Keratinocyte (primary cell): ENCODE data around the gene APOBR. TPM values are rescaled to one million over a fixed set of nuclear protein-coding genes. Genes with fewer than 3 reads are reported as not detected.

Source experiments
- DNase-seq: peaks from one replicate; pipeline ENCODE4 v3.0.0-alpha.2; 2011; ENCODE audit warnings: low read depth, missing footprints, low spot score
- FAIRE-seq: peaks from 2 replicates; lab custom pipeline; 2011; peaks lifted over from hg19 to GRCh38; lab: Jason Lieb, UNC
- H2AFZ ChIP-seq: 2 replicates; pipeline ENCODE4 v1.6.0; 2012; ENCODE audit warnings: low read length, control low read depth, inconsistent platforms; ENCODE audit not compliant: control insufficient read depth
- H3K27ac ChIP-seq: 2 replicates; pipeline ENCODE4 v1.5.1; 2011; ENCODE audit warnings: low read length; ENCODE audit not compliant: control insufficient read depth, insufficient read depth
- H3K27me3 ChIP-seq: 3 replicates; pipeline ENCODE4 v1.6.0; 2011; ENCODE audit warnings: low read length; ENCODE audit not compliant: control insufficient read depth, insufficient read depth; ENCODE audit errors: extremely low read depth
- H3K36me3 ChIP-seq, 2 experiments: 2 replicates in 1 of 2; 3 replicates in 1 of 2; pipeline ENCODE4 v1.5.1; 2011; ENCODE audit warnings: low read length in 2 of 2, mild to moderate bottlenecking in 1 of 2; ENCODE audit not compliant: control insufficient read depth in 2 of 2, insufficient read depth in 2 of 2; ENCODE audit errors: extremely low read depth in 1 of 2
- H3K4me1 ChIP-seq: 3 replicates; pipeline ENCODE4 v1.5.1; 2011; ENCODE audit warnings: low read length; ENCODE audit not compliant: control insufficient read depth, insufficient read depth; ENCODE audit errors: extremely low read depth
- H3K4me2 ChIP-seq: 3 replicates; pipeline ENCODE4 v1.6.0; 2011; ENCODE audit warnings: low read depth, low read length; ENCODE audit not compliant: control insufficient read depth, insufficient read depth; ENCODE audit errors: extremely low read depth
- H3K4me3 ChIP-seq, 3 experiments: fragments of 200-600 bp in 1 of 3; sonication (generic) in 1 of 3; 2 replicates in 2 of 3; 3 replicates in 1 of 3; pipeline ENCODE4 v1.5.1; 2011 to 2016; ENCODE audit warnings: low read length in 3 of 3, mild to moderate bottlenecking in 3 of 3, control low read depth in 2 of 3, inconsistent platforms in 1 of 3, low read depth in 1 of 3, mixed read lengths in 1 of 3, mixed run types in 1 of 3, moderate library complexity in 1 of 3; ENCODE audit not compliant: control insufficient read depth in 2 of 3, insufficient read depth in 2 of 3; ENCODE audit errors: extremely low read depth in 1 of 3
- H3K79me2 ChIP-seq: 2 replicates; pipeline ENCODE4 v1.6.0; 2012; ENCODE audit warnings: low read length; ENCODE audit not compliant: control insufficient read depth, insufficient read depth
- H3K9ac ChIP-seq: 3 replicates; pipeline ENCODE4 v1.6.0; 2011; ENCODE audit warnings: low read length; ENCODE audit not compliant: control insufficient read depth, insufficient read depth; ENCODE audit errors: extremely low read depth
- H3K9me1 ChIP-seq: 3 replicates; pipeline ENCODE4 v1.6.0; 2011; ENCODE audit warnings: low read length; ENCODE audit not compliant: control insufficient read depth, insufficient read depth; ENCODE audit errors: extremely low read depth
- H3K9me3 ChIP-seq: 2 replicates; pipeline ENCODE4 v1.5.1; 2012; ENCODE audit warnings: low read depth, low read length; ENCODE audit not compliant: control insufficient read depth
- H4K20me1 ChIP-seq: 3 replicates; pipeline ENCODE4 v1.6.0; 2011; ENCODE audit warnings: low read length; ENCODE audit not compliant: control insufficient read depth, insufficient read depth; ENCODE audit errors: extremely low read depth
- CTCF ChIP-seq, 3 experiments: IDR thresholded peaks in 1 of 3; conservative IDR thresholded peaks in 1 of 3; optimal IDR thresholded peaks in 1 of 3; 2 replicates in 2 of 3; 3 replicates in 1 of 3; pipeline versions ENCODE3 to v1.5.1; 2011; ENCODE audit warnings: low read length in 3 of 3, mild to moderate bottlenecking in 3 of 3, moderate library complexity in 2 of 3, control low read depth in 1 of 3, inconsistent platforms in 1 of 3; ENCODE audit not compliant: insufficient read depth in 2 of 3; ENCODE audit errors: extremely low read depth in 1 of 3
- EZH2 ChIP-seq: IDR thresholded peaks from one replicate; pipeline ENCODE4 v1.6.1; 2012; ENCODE audit warnings: inconsistent platforms, mild to moderate bottlenecking, low read length, moderate library complexity
- dilution Hi-C: fragments of 300-500 bp; cut with MboI; formaldehyde crosslinking; loops from one replicate; pipeline ENCODE4 v1.7.0; 2020; ENCODE audit warnings: low sequenced_read_pairs; ENCODE audit not compliant: extremely low pct_ligation_motif_present
- polyA plus RNA-seq, 5 experiments: library from polyadenylated mRNA; depleted of rRNA in 3 of 5; stranded (reverse) in 3 of 5; stranded (forward) in 1 of 5; unstranded in 1 of 5; fragments of >200 nt; gene quantifications; 1 replicate in 1 of 5; 2 replicates in 3 of 5; 3 replicates in 1 of 5; pipeline versions ENCODE4 v1.2.1 to v1.2.3, GENCODE V29; 2011 to 2012; ENCODE audit warnings: missing spikeins in 2 of 5, low read depth in 1 of 5, low replicate concordance in 1 of 5

The APOBR gene
- polyA plus RNA-seq, 1 donor (not counting 4 experiments of a cell fraction or from before 2014, with no cell fraction given) = 0.04 TPM

- Histone ChIP-seq H3K27me3 (peaks cover 18% of the 10 kb centered on the region), H3K36me3 (no peaks in the 10 kb centered on the region), H3K9ac (no peak overlapping the region), H3K9me3 (no peaks in the 10 kb centered on the region), H3K79me2 (no peaks in the 10 kb centered on the region), H3K27ac (no peak overlapping the region), H2AFZ (no peak overlapping the region), H3K4me1 (no peaks in the 10 kb centered on the region), H3K4me2 (no peak overlapping the region), H3K4me3 (no peak overlapping the region), H3K9me1 (no peaks in the 10 kb centered on the region), H4K20me1 (no peaks in the 10 kb centered on the region)
- no peak for FAIRE-seq
- TF ChIP-seq EZH2 = no peak
- no peak for TF ChIP-seq CTCF (optimal IDR thresholded peaks at IDR 0.05 in 1 of 3, IDR thresholded peaks at IDR 0.05 in 1 of 3, conservative IDR thresholded peaks at IDR 0.05 in 1 of 3; ENCODE audit: extremely low read depth in 1 of 3, insufficient read depth in 2 of 3, low read length in 3 of 3)
- no peak for DNase-seq
- dilution Hi-C loops = no loop called here
Observed at GRCh38 chr16:28505489-28506137, 11.2 kb downstream of the APOBR start.

DNA sequence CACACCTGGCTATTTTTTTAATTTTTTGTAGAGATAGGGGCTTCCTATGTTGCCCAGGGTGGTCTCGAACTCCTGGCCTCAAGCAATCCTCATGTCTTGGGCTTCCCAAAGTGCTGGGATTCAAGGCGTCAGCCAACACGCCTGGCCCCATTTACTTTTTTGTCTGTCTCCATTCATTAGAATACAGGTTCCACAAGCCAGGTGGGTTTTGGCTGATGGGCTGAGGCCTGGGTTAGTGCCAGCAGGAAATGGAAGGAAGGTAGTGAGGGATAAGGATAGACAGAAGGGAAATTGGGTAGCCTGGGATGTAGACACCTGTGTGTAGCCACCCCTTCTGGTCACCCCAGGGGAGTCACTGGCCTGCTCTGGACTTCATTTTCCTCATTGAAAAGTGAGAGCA is 16.6 kb downstream of the APOBR start:
- H3K27me3 ChIP-seq = no peaks in the 10 kb centered on the region
- no peak overlapping the region for H2AFZ ChIP-seq
- no peak overlapping the region for H3K4me2 ChIP-seq
- H3K79me2 ChIP-seq = no peaks in the 10 kb centered on the region
- H3K9me1 ChIP-seq = no peaks in the 10 kb centered on the region
- H3K4me3 ChIP-seq = no peak overlapping the region
- DNase-seq (no peak), FAIRE-seq (no peak)
- no peaks in the 10 kb centered on the region for H4K20me1 ChIP-seq
- H3K9ac ChIP-seq = no peak overlapping the region
- TF ChIP-seq CTCF (optimal IDR thresholded peaks at IDR 0.05 in 1 of 3, IDR thresholded peaks at IDR 0.05 in 1 of 3, conservative IDR thresholded peaks at IDR 0.05 in 1 of 3; ENCODE audit: extremely low read depth in 1 of 3, insufficient read depth in 2 of 3, low read length in 3 of 3) (no peak), EZH2 (no peak)
- no peaks in the 10 kb centered on the region for H3K9me3 ChIP-seq
- H3K36me3 ChIP-seq = no peaks in the 10 kb centered on the region
- no peaks in the 10 kb centered on the region for H3K4me1 ChIP-seq
- dilution Hi-C loops = no loop called here
- no peak overlapping the region for H3K27ac ChIP-seq
